ENCODE results near the gene PRAMEF12. TPM values are rescaled to one million over a fixed set of nuclear protein-coding genes. Genes with fewer than 3 reads are reported as not detected.
"Not testable (repeated sequence)": the region's sequence is repeated elsewhere in the genome, so short reads cannot be mapped to it uniquely, and the experiment has no call there.

The PRAMEF12 gene
- total and polyA plus RNA-seq, 7 donors, result not detected

- H3K36me3 ChIP-seq (ENCODE audit: insufficient read depth in 1 of 2, low read depth in 1 of 2), result no peaks in the 10 kb centered on the region
- 47 to 64% (median 51%) methylated on average over 4 of the region's 4 CpGs for WGBS, 3 donors
- no peaks in the 10 kb centered on the region for H3K4me1 ChIP-seq
- TF ChIP-seq CTCF (IDR thresholded peaks at IDR 0.05), result no peak
- intact Hi-C loops (cut with DNase I), result no loop called here
- H3K27ac ChIP-seq, result no peak overlapping the region
- ATAC-seq, result no peak
- no peaks in the 10 kb centered on the region for H3K9me3 ChIP-seq
- no peaks in the 10 kb centered on the region for H3K27me3 ChIP-seq (ENCODE audit: insufficient read depth in 3 of 3, low read length in 2 of 3)
- H3K4me3 ChIP-seq, result no peak overlapping the region
- no peak for DNase-seq
These were observed 25.4 kb downstream of the PRAMEF12 start for GRCh38 chr1:12798911-12799310.

- no peak overlapping the region for H3K27ac ChIP-seq
- DNase-seq, result no peak
- no peaks in the 10 kb centered on the region for H3K9me3 ChIP-seq
- H3K4me3 ChIP-seq, result no peak overlapping the region
- WGBS, 3 donors, result 71 to 74% (median 73%) methylated on average over 2 of the region's 2 CpGs
- intact Hi-C loops (cut with DNase I), result no loop called here
- no peaks in the 10 kb centered on the region for H3K36me3 ChIP-seq (ENCODE audit: insufficient read depth in 1 of 2, low read depth in 1 of 2)
- TF ChIP-seq CTCF (IDR thresholded peaks at IDR 0.05), result no peak
- ATAC-seq, result no peak
- no peaks in the 10 kb centered on the region for H3K27me3 ChIP-seq (ENCODE audit: insufficient read depth in 3 of 3, low read length in 2 of 3)
- H3K4me1 ChIP-seq, result no peaks in the 10 kb centered on the region
These were observed 26.2 kb downstream of the PRAMEF12 start for GRCh38 chr1:12799730-12800129.

DNA sequence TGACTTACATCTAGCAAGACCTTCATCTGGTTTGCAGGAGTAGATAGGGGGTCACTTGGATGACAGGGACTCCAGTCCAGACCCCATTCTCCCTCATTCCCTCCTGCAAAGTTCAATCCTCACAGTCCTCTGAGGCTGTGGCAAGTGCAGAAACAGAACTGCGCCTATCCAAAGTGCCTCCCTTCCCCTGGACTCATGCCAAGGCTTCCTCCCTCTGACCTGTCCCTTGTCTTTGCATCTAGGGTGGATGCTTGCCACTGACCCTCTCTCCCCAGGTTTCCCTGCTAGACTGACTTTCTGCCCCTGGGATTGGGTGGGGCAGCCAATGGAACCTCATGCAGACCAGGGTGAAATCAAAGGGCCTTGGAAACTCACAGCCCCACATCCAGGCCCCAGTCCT is 36.4 kb downstream of the PRAMEF12 start:
- H3K36me3 ChIP-seq (ENCODE audit: insufficient read depth in 1 of 2, low read depth in 1 of 2), result no peaks in the 10 kb centered on the region
- intact Hi-C loops (cut with DNase I), result no loop called here
- TF ChIP-seq CTCF (IDR thresholded peaks at IDR 0.05), result no peak
- H3K4me1 ChIP-seq, result no peaks in the 10 kb centered on the region
- H3K4me3 ChIP-seq, result no peak overlapping the region
- 88 to 92% (median 90%) methylated on average over 1 of the region's 1 CpG for WGBS, 3 donors
- DNase-seq, result no peak
- H3K27ac ChIP-seq, result no peak overlapping the region
- H3K9me3 ChIP-seq, result no peaks in the 10 kb centered on the region
- peaks cover 0 to 4% (median 2%) of the 10 kb centered on the region in 3 donors for H3K27me3 ChIP-seq (ENCODE audit: insufficient read depth in 3 of 3, low read length in 2 of 3)
- no peak for ATAC-seq

- H3K4me1 ChIP-seq, result no peaks in the 10 kb centered on the region
- WGBS, 3 donors, result 58 to 68% (median 67%) methylated on average over 5 of the region's 5 CpGs
- intact Hi-C loops (cut with DNase I), result no loop called here
- no peak for DNase-seq
- no peak for ATAC-seq
- H3K27me3 ChIP-seq (ENCODE audit: insufficient read depth in 3 of 3, low read length in 2 of 3), result peaks cover 0 to 4% (median 2%) of the 10 kb centered on the region in 3 donors
- TF ChIP-seq CTCF (IDR thresholded peaks at IDR 0.05), result no peak
- H3K36me3 ChIP-seq (ENCODE audit: insufficient read depth in 1 of 2, low read depth in 1 of 2), result no peaks in the 10 kb centered on the region
- H3K4me3 ChIP-seq, result no peak overlapping the region
- H3K27ac ChIP-seq, result no peak overlapping the region
- H3K9me3 ChIP-seq, result no peaks in the 10 kb centered on the region
These were observed 37.3 kb downstream of the PRAMEF12 start for GRCh38 chr1:12810691-12811408.

DNA sequence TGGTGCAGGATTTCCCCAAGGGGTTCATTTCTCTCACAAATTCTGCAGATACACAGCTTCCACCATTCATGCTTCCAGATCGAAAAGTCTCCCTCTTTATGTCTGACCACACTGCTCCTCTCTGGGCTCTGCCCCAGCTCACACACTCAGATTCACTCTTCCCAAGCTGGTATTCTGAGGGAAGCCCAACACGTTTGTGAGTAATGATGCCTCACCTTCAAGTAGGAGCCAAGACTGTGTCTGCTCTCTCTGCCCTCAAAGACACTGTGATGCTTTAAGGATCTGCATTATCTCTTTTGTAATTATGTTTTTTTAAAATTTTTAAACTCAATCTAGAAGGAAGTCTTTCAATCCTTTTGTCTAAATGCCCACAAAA is 37.9 kb downstream of the PRAMEF12 start:
- H3K9me3 ChIP-seq, result no peaks in the 10 kb centered on the region
- DNase-seq (no peak), ATAC-seq (no peak)
- H3K27ac ChIP-seq, result no peak overlapping the region
- H3K4me3 ChIP-seq, result no peak overlapping the region
- intact Hi-C loops (cut with DNase I), result no loop called here
- 49 to 56% (median 54%) methylated on average over 2 of the region's 2 CpGs for WGBS, 3 donors
- H3K27me3 ChIP-seq (ENCODE audit: insufficient read depth in 3 of 3, low read length in 2 of 3), result peaks cover 0 to 3% (median 2%) of the 10 kb centered on the region in 3 donors
- H3K4me1 ChIP-seq, result no peaks in the 10 kb centered on the region
- TF ChIP-seq CTCF (IDR thresholded peaks at IDR 0.05), result no peak
- no peaks in the 10 kb centered on the region for H3K36me3 ChIP-seq (ENCODE audit: insufficient read depth in 1 of 2, low read depth in 1 of 2)

- DNase-seq; H3K36me3 ChIP-seq (ENCODE audit: insufficient read depth in 1 of 2, low read depth in 1 of 2); H3K9me3 ChIP-seq; intact Hi-C loops (cut with DNase I); H3K4me3 ChIP-seq; H3K4me1 ChIP-seq; H3K27ac ChIP-seq; H3K27me3 ChIP-seq (ENCODE audit: insufficient read depth in 3 of 3, low read length in 2 of 3); ATAC-seq: not testable (repeated sequence)
- WGBS, 3 donors, result 56 to 76% (median 69%) methylated on average over 6 of the region's 6 CpGs
These were observed 45.5 kb downstream of the PRAMEF12 start for GRCh38 chr1:12819061-12819460.

Measured in psoas muscle (tissue), 8 donors.